Stomach (tissue), 4 donors: ENCODE measurements around the gene LHFPL3.

Experiments used
- EP300 ChIP-seq: sonication (generic); formaldehyde crosslinking; IDR thresholded peaks from one replicate; pipeline ENCODE4 v1.6.1; 2017; ENCODE audit warnings: antibody characterized with exemption
- POLR2A ChIP-seq, 4 donors: fragments of 450-650 bp; IDR thresholded peaks; one replicate each; pipeline ENCODE4 v1.6.1; 2016; ENCODE audit warnings: antibody characterized with exemption in 4 of 4, control low read depth in 2 of 4, mild to moderate bottlenecking in 1 of 4, moderate library complexity in 1 of 4
- POLR2AphosphoS5 ChIP-seq, 3 donors: sonication (generic); formaldehyde crosslinking; IDR thresholded peaks; one replicate each; pipeline ENCODE4 v1.6.1; 2016; ENCODE audit warnings: antibody characterized with exemption in 3 of 3
- TF ChIP-seq, protein P1 (sequence below), 7 experiments: fragments of 450-650 bp in 4 of 7; fragments of 200-600 bp in 3 of 7; sonication (generic) in 3 of 7; IDR thresholded peaks; one replicate each; pipeline ENCODE4 v1.5.1; 2016 to 2019; ENCODE audit warnings: antibody characterized with exemption in 7 of 7, control low read depth in 2 of 7, mild to moderate bottlenecking in 1 of 7

DNA sequence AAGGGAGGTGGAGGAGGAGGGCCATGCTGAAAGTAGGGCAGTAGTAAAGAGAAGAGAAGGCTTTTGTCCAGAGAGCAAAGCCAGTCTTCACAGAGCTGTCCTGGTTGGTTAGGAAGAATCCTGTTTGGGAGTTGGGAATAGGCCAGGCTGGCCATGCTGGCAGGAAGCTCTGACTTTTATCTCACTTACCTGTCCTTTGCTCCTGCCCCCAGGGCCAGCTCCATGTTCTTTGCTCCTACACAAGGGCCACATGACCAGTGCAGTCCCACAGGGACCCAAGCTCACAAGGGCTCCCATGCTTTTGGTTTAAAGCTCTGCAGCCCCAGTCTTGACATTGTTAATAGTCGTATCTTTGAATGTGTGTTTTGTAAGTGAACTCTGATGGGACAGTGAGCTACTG is 524.0 kb downstream of the LHFPL3 start:
- TF ChIP-seq POLR2AphosphoS5 (IDR thresholded peaks at IDR 0.05), result no peak
- TF ChIP-seq, protein P1, sequence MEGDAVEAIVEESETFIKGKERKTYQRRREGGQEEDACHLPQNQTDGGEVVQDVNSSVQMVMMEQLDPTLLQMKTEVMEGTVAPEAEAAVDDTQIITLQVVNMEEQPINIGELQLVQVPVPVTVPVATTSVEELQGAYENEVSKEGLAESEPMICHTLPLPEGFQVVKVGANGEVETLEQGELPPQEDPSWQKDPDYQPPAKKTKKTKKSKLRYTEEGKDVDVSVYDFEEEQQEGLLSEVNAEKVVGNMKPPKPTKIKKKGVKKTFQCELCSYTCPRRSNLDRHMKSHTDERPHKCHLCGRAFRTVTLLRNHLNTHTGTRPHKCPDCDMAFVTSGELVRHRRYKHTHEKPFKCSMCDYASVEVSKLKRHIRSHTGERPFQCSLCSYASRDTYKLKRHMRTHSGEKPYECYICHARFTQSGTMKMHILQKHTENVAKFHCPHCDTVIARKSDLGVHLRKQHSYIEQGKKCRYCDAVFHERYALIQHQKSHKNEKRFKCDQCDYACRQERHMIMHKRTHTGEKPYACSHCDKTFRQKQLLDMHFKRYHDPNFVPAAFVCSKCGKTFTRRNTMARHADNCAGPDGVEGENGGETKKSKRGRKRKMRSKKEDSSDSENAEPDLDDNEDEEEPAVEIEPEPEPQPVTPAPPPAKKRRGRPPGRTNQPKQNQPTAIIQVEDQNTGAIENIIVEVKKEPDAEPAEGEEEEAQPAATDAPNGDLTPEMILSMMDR (IDR thresholded peaks at IDR 0.05), result no peak
- no peak for TF ChIP-seq POLR2A (IDR thresholded peaks at IDR 0.05)
- TF ChIP-seq EP300, result no peak
